GM19455 (cell line): ENCODE results near the gene KRT84.
"Not testable (repeated sequence)": the region's sequence is repeated elsewhere in the genome, so short reads cannot be mapped to it uniquely, and the experiment has no call there.

Experiments
- ATAC-seq: cut with Tn5 transposase; IDR thresholded peaks from one replicate; pipeline ENCODE4 v1.9.1; 2021; ENCODE audit not compliant: unreplicated experiment

KRT84 gene

GRCh38 chr12:52345041-52345440, 40.4 kb downstream of the KRT84 start:
- ATAC-seq, result not testable (repeated sequence)

- ATAC-seq, result no peak
These were observed 41.3 kb downstream of the KRT84 start for GRCh38 chr12:52344111-52344510.

GRCh38 chr12:52343550-52343949, 41.9 kb downstream of the KRT84 start:
- ATAC-seq, result no peak

GRCh38 chr12:52342781-52343490, 42.5 kb downstream of the KRT84 start:
- ATAC-seq, result no peak

GRCh38 chr12:52341066-52341580, 44.3 kb downstream of the KRT84 start:
- no peak for ATAC-seq

GRCh38 chr12:52338241-52338960, 47.1 kb downstream of the KRT84 start:
- no peak for ATAC-seq

- no peak for ATAC-seq
These were observed 48.4 kb downstream of the KRT84 start for GRCh38 chr12:52337054-52337453.

GRCh38 chr12:52336641-52337040, 48.8 kb downstream of the KRT84 start:
- no peak for ATAC-seq

GRCh38 chr12:52335598-52336262, 49.7 kb downstream of the KRT84 start:
- no peak for ATAC-seq

- ATAC-seq, result no peak
These were observed 51.3 kb downstream of the KRT84 start for GRCh38 chr12:52334185-52334584.

- no peak for ATAC-seq
These were observed 52.1 kb downstream of the KRT84 start for GRCh38 chr12:52333321-52333720.

GRCh38 chr12:52332381-52332780, 53.1 kb downstream of the KRT84 start:
- ATAC-seq, result no peak

GRCh38 chr12:52331833-52332232, 53.6 kb downstream of the KRT84 start:
- no peak for ATAC-seq

GRCh38 chr12:52331039-52331438, 54.4 kb downstream of the KRT84 start:
- ATAC-seq, result no peak

GRCh38 chr12:52327830-52328500, 57.5 kb downstream of the KRT84 start:
- ATAC-seq, result no peak
